Kidney (tissue), 14 donors: Measurements from ENCODE around the gene ORC1. TPM values are rescaled to one million over a fixed set of nuclear protein-coding genes. Genes with fewer than 3 reads are reported as not detected.

Experiments used
- DNase-seq, 5 donors: peaks; one replicate each; pipeline ENCODE4 v3.0.0-alpha.2; 2013 to 2020
- FAIRE-seq: peaks from 2 replicates; lab custom pipeline; 2012; peaks lifted over from hg19 to GRCh38; lab: Jason Lieb, UNC
- H3K27ac ChIP-seq, 2 donors: one replicate each; pipeline ENCODE4 v1.7.0; 2013; ENCODE audit warnings: low read depth in 2 of 2, low read length in 2 of 2, inconsistent platforms in 1 of 2
- H3K27me3 ChIP-seq: one replicate; pipeline ENCODE4 v1.7.1; 2013; ENCODE audit warnings: low read length, inconsistent platforms; ENCODE audit not compliant: control insufficient read depth, insufficient read depth
- H3K36me3 ChIP-seq, 3 donors: one replicate each; pipeline versions ENCODE4 v1.7.0 to v1.7.1; 2013; ENCODE audit warnings: low read length in 3 of 3, control low read depth in 1 of 3, inconsistent platforms in 1 of 3; ENCODE audit not compliant: insufficient read depth in 3 of 3, control insufficient read depth in 2 of 3
- H3K4me1 ChIP-seq, 3 donors: one replicate each; pipeline versions ENCODE4 v1.7.0 to v1.7.1; 2013; ENCODE audit warnings: low read length in 3 of 3, inconsistent platforms in 1 of 3, low read depth in 1 of 3; ENCODE audit not compliant: control insufficient read depth in 2 of 3, insufficient read depth in 2 of 3
- H3K4me3 ChIP-seq, 3 donors: one replicate each; pipeline versions ENCODE4 v1.7.0 to v1.8.1; 2013; ENCODE audit warnings: low read length in 3 of 3, control low read depth in 1 of 3, inconsistent platforms in 1 of 3
- H3K9ac ChIP-seq, 3 donors: one replicate each; pipeline versions ENCODE4 v1.7.0 to v1.7.1; 2013; ENCODE audit warnings: low read length in 3 of 3, control low read depth in 1 of 3, inconsistent platforms in 1 of 3
- H3K9me3 ChIP-seq, 3 donors: one replicate each; pipeline versions ENCODE4 v1.7.0 to v1.7.1; 2013; ENCODE audit warnings: low read length in 3 of 3, control low read depth in 1 of 3, inconsistent platforms in 1 of 3; ENCODE audit not compliant: control insufficient read depth in 2 of 3, insufficient read depth in 1 of 3
- CTCF ChIP-seq: IDR thresholded peaks from 3 replicates; pipeline ENCODE4 v1.5.1; 2012; ENCODE audit warnings: mild to moderate bottlenecking, moderate library complexity, borderline replicate concordance; ENCODE audit not compliant: insufficient read depth; ENCODE audit errors: extremely low read depth
- intact Hi-C: fragments of 100-400 bp; cut with DNase I; formaldehyde crosslinking; loops from one replicate; pipeline ENCODE4 v1.11.1; 2022
- polyA plus RNA-seq: library from polyadenylated mRNA; stranded (reverse); fragments of 350-450 nt; fragmentation: Illumina TruSeq; extraction: RNeasy Lipid Tissue Mini Kit (QIAGEN cat#74804); gene quantifications from one replicate; pipeline ENCODE4 v1.2.3, GENCODE V29; 2014; ENCODE audit warnings: low read depth, low replicate concordance; ENCODE audit not compliant: insufficient read depth
- total RNA-seq: library from RNA; stranded (reverse); fragmentation: NEBNext Ultra II Directional; extraction: Animal tissue kit (Norgen Biotek cat#: 25700); gene quantifications from one replicate; pipeline ENCODE4 v1.2.1, GENCODE V29; 2021
- donor health status: control.
- donor health status: control.
- donor health status: control.
- donor health status: control.
- donor health status: control.
- donor health status: DM: yes; HTN: yes; CAD: no.
- donor health status: Normal renal cell carcinoma (clear cell type).

Gene ORC1
- total and polyA plus RNA-seq, 2 donors from 2014 or later: 0.37 to 0.50 TPM

GRCh38 chr1:52436817-52437216 is 32.6 kb upstream of the ORC1 start:
- TF ChIP-seq CTCF: no peak
- Histone ChIP-seq H3K9me3 (no peaks in the 10 kb centered on the region), H3K27ac (no peak overlapping the region)

GRCh38 chr1:52435650-52436049 is 31.4 kb upstream of the ORC1 start:
- TF ChIP-seq CTCF: no peak
- Histone ChIP-seq H3K4me3 (no peak overlapping the region), H3K27ac (no peak overlapping the region), H3K27me3 (no peaks in the 10 kb centered on the region), H3K9ac (no peak overlapping the region), H3K9me3 (no peaks in the 10 kb centered on the region), H3K4me1 (no peaks in the 10 kb centered on the region), H3K36me3 (peaks cover 3 to 26% (median 10%) of the 10 kb centered on the region in 3 donors)
- FAIRE-seq: no peak
- DNase-seq: peak in 1 of 5 donors; percentile 4
- intact Hi-C loops: no loop called here

More at GRCh38 chr1:52436817-52437216, 32.6 kb upstream of the ORC1 start:
- DNase-seq: no peak
- Histone ChIP-seq H3K27me3 (no peaks in the 10 kb centered on the region), H3K36me3 (peaks cover 3 to 20% (median 3%) of the 10 kb centered on the region in 3 donors), H3K4me1 (no peaks in the 10 kb centered on the region), H3K9ac (no peak overlapping the region), H3K4me3 (no peak overlapping the region)
- no peak for FAIRE-seq
- intact Hi-C loops: no loop called here

DNA sequence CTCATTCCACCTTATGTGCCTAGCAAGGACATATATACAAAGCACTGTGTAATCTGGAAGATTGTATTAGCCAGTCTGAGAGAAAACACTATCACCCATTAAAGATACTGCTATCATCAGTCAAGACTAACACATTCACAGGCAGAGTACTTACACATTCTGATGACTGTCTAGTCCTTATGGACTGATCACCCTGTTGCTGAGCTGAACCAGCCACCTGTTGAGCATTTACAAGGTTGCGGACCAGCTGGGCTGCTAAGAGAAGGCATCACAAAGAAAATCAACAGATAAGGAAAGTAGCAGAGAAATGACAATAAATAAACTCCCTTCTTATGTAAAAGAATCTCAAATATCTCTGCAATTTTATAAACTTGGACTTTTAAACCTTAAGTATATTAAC is 31.0 kb upstream of the ORC1 start:
- no peaks in the 10 kb centered on the region for H3K9me3 ChIP-seq
- FAIRE-seq (no peak), DNase-seq (no peak)
- intact Hi-C loops: no loop called here
- H3K4me1 ChIP-seq: no peaks in the 10 kb centered on the region
- no peak overlapping the region for H3K4me3 ChIP-seq
- TF ChIP-seq CTCF: no peak
- H3K27me3 ChIP-seq: no peaks in the 10 kb centered on the region
- H3K9ac ChIP-seq: no peak overlapping the region
- no peak overlapping the region for H3K27ac ChIP-seq
- peaks cover 3 to 24% (median 10%) of the 10 kb centered on the region in 3 donors for H3K36me3 ChIP-seq

DNA sequence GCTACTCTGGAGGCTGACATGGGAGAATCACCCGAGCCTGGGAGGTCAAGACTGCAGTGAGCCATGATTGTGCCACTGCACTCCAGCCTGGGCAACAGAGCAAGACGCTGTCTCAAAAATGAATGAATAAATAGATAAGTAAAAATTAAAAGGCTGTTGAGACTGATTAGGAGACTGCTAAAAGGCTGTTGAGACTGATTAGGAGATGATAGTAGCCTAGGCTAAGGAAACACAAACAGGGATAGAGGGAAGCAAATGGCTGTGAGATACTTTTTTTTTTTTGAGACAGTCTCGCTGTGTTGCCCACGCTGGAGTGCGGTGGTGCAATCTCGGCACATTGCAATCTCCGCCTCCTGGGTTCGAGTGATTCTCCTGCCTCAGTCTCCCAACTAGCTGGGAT is 28.6 kb upstream of the ORC1 start:
- intact Hi-C loops: no loop called here
- H3K4me1 ChIP-seq: no peaks in the 10 kb centered on the region
- no peak for DNase-seq
- peaks cover 3 to 19% (median 10%) of the 10 kb centered on the region in 3 donors for H3K36me3 ChIP-seq
- H3K4me3 ChIP-seq: no peak overlapping the region
- no peak overlapping the region for H3K27ac ChIP-seq
- no peak for FAIRE-seq
- H3K9ac ChIP-seq: no peak overlapping the region
- TF ChIP-seq CTCF: no peak
- no peaks in the 10 kb centered on the region for H3K27me3 ChIP-seq
- no peaks in the 10 kb centered on the region for H3K9me3 ChIP-seq
